Upper lobe of left lung (tissue), 6 donors: Measurements from ENCODE around the gene RNF214. TPM values are rescaled to one million over a fixed set of nuclear protein-coding genes. Genes with fewer than 3 reads are reported as not detected.
A peak's percentile ranks its signal among the peaks of the same experiment; 100 is the strongest.

Experiments
- ATAC-seq, 2 donors: fragments of 200-7000 bp; cut with Tn5 transposase; one replicate each; pipeline ENCODE4 v1.9.1; 2022; ENCODE audit warnings: mild to moderate bottlenecking in 2 of 2, moderate library complexity in 2 of 2; ENCODE audit not compliant: low FRiP score in 2 of 2
- DNase-seq, 2 donors: peaks; one replicate each; pipeline ENCODE4 v3.0.0-alpha.2; 2019 to 2020
- H3K27ac ChIP-seq, 4 donors: fragments of 200-600 bp; sonication (generic); one replicate each; pipeline ENCODE4 v1.5.1; 2016 to 2019
- H3K27me3 ChIP-seq, 4 donors: fragments of 200-600 bp; sonication (generic); one replicate each; pipeline ENCODE4 v1.5.1; 2017 to 2019
- H3K36me3 ChIP-seq, 4 donors: fragments of 200-600 bp; sonication (generic); one replicate each; pipeline ENCODE4 v1.5.1; 2016 to 2019
- H3K4me1 ChIP-seq, 4 donors: fragments of 200-600 bp; sonication (generic); one replicate each; pipeline ENCODE4 v1.5.1; 2018 to 2019
- H3K4me3 ChIP-seq, 4 donors: fragments of 200-600 bp; sonication (generic); one replicate each; pipeline ENCODE4 v1.5.1; 2017 to 2019; ENCODE audit warnings: mild to moderate bottlenecking in 2 of 4, moderate library complexity in 1 of 4
- H3K9me3 ChIP-seq, 4 donors: fragments of 200-600 bp; sonication (generic); one replicate each; pipeline ENCODE4 v1.5.1; 2018 to 2019
- EP300 ChIP-seq, 4 donors: sonication (generic); formaldehyde crosslinking; IDR thresholded peaks; one replicate each; pipeline ENCODE4 v1.5.1; 2017; ENCODE audit warnings: antibody characterized with exemption in 4 of 4, control low read depth in 2 of 4
- POLR2A ChIP-seq, 4 donors: fragments of 450-650 bp; IDR thresholded peaks; one replicate each; pipeline ENCODE4 v1.5.1; 2016 to 2017; ENCODE audit warnings: antibody characterized with exemption in 4 of 4, mild to moderate bottlenecking in 2 of 4
- POLR2AphosphoS5 ChIP-seq, 2 donors: sonication (generic); formaldehyde crosslinking; IDR thresholded peaks; one replicate each; pipeline ENCODE4 v1.5.1; 2017; ENCODE audit warnings: antibody characterized with exemption in 2 of 2
- WGBS, 2 donors: methylation state at CpG; one replicate each; pipeline ENCODE4 v1.1.5; 2017 to 2018; 5-methylcytosine and 5-hydroxymethylcytosine counted together
- total RNA-seq, 6 donors: library from RNA; depleted of rRNA in 4 of 6; stranded (reverse); fragments of >200 nt in 4 of 6; gene quantifications; one replicate each; pipeline versions ENCODE4 v1.1.0 to v1.2.1, GENCODE V29; 2016 to 2021
- TF ChIP-seq, protein P1 (sequence below), 6 experiments: fragments of 450-650 bp in 4 of 6; fragments of 200-600 bp in 2 of 6; sonication (generic) in 2 of 6; IDR thresholded peaks; one replicate each; pipeline ENCODE4 v1.5.1; 2016 to 2019; ENCODE audit warnings: antibody characterized with exemption in 6 of 6
- donor health status: DM: no; HTN: no; CAD: no; lungs with moderate emphysema.
- donor health status: DM: no; HTN: yes; CAD: no; lungs with severe emphysema.

RNF214 gene
- total RNA-seq, 6 donors from 2014 or later, result 9.0 to 24.1 (median 19.8) TPM

DNA sequence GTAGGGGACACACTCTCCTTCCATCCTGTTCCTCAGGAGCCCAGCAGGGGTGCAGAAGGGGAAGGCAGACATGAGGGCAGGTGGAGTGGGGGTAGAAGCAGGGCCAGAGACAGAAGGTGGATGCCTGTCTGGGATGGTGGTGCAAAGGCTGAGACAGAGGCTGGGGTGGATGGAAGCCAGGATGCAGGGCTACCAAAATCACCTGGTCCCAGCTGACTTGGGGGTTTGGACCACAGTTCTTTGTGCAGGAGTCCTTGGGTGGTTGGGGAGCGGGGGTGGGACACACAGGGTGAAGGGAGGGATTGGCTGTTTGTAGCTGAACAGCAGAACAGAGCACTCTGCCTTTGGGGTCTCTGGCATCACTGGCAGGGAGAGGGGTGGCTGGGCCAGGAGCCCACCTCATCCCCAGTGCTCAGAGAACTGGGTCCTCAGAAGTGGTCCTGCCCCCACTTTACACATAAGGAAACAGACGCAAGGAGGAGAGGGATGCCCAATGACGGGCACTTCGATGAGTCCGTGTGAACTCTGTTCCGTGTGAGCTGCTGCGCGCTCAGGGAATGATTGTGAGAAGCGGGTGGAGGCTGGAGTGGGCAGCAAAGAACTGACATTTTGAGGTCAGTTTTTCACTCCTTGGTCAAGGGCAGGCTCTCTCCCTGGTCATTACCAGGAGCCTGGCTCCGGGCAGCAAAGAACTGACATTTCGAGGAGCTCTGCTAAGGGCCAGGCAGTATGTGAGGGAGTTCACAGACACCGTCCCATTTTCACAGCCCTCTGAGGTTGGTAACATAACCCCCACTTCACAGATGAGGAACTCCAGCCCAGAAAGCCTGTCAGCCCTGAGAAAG lies 31.4 kb upstream of the RNF214 start:
- Histone ChIP-seq H3K9me3 (no peaks in the 10 kb centered on the region), H3K36me3 (peaks cover 0 to 42% (median 26%) of the 10 kb centered on the region in 4 donors), H3K4me1 (peaks cover 7 to 30% (median 19%) of the 10 kb centered on the region in 4 donors), H3K4me3 (peak overlapping the region in 3 of 4 donors; percentile 39 to 44 (median 40)), H3K27me3 (no peaks in the 10 kb centered on the region), H3K27ac (peak overlapping the region; percentile 60 to 81 (median 74))
- no peak for TF ChIP-seq POLR2AphosphoS5 (IDR thresholded peaks at IDR 0.05)
- TF ChIP-seq EP300 (IDR thresholded peaks at IDR 0.05), result no peak
- TF ChIP-seq POLR2A (IDR thresholded peaks at IDR 0.05), result no peak
- DNase-seq (no peak), ATAC-seq (no peak)
- 80 to 90% methylated on average over 12 of the region's 12 CpGs for WGBS, 2 donors

DNA sequence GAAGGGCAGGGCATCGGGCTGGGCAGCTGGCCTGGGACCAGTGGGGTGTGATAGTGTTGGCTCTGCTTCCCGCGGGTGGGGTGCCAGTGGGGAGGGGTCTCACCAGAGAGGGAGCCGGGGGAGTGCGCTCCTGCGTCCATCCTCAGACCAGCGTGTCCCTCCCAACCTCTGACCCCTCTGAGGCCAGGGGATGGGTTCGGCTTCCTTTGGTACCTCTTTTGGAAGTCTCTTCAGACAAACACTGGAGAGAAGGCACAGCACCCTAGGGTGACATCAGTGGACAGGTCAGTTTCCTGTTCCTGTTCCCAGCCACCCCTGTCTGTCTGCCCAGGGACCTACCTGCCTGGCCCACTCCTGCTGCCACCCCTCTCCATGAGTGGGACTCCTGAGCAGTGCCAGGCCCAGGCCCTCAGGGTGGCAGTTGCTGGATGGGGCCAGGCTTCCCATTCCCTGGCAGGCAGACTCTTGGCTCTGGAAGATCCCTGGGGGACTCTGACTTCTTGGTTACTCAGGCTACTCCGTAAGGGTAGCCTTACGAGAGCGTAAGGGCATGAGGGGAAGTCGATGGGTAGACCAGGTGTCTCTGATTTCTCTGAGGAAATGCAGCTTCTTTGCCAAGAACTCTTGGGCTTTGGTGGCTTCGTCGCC lies 30.7 kb upstream of the RNF214 start:
- TF ChIP-seq EP300 (IDR thresholded peaks at IDR 0.05) (no peak), POLR2A (IDR thresholded peaks at IDR 0.05) (no peak), POLR2AphosphoS5 (IDR thresholded peaks at IDR 0.05) (no peak)
- TF ChIP-seq, protein P1, sequence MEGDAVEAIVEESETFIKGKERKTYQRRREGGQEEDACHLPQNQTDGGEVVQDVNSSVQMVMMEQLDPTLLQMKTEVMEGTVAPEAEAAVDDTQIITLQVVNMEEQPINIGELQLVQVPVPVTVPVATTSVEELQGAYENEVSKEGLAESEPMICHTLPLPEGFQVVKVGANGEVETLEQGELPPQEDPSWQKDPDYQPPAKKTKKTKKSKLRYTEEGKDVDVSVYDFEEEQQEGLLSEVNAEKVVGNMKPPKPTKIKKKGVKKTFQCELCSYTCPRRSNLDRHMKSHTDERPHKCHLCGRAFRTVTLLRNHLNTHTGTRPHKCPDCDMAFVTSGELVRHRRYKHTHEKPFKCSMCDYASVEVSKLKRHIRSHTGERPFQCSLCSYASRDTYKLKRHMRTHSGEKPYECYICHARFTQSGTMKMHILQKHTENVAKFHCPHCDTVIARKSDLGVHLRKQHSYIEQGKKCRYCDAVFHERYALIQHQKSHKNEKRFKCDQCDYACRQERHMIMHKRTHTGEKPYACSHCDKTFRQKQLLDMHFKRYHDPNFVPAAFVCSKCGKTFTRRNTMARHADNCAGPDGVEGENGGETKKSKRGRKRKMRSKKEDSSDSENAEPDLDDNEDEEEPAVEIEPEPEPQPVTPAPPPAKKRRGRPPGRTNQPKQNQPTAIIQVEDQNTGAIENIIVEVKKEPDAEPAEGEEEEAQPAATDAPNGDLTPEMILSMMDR (IDR thresholded peaks at IDR 0.05), result no peak
- peak overlapping the region; percentile 7 to 44 (median 40) for H3K4me3 ChIP-seq
- DNase-seq (peak in 1 of 2 donors; percentile 58), ATAC-seq (no peak)
- H3K27me3 ChIP-seq, result no peaks in the 10 kb centered on the region
- peak overlapping the region; percentile 45 to 81 (median 69) for H3K27ac ChIP-seq
- no peaks in the 10 kb centered on the region for H3K9me3 ChIP-seq
- H3K36me3 ChIP-seq, result peaks cover 0 to 37% (median 21%) of the 10 kb centered on the region in 4 donors
- peaks cover 7 to 30% (median 19%) of the 10 kb centered on the region in 4 donors for H3K4me1 ChIP-seq
- WGBS, 2 donors, result 47 to 81% methylated on average over 14 of the region's 14 CpGs

DNA sequence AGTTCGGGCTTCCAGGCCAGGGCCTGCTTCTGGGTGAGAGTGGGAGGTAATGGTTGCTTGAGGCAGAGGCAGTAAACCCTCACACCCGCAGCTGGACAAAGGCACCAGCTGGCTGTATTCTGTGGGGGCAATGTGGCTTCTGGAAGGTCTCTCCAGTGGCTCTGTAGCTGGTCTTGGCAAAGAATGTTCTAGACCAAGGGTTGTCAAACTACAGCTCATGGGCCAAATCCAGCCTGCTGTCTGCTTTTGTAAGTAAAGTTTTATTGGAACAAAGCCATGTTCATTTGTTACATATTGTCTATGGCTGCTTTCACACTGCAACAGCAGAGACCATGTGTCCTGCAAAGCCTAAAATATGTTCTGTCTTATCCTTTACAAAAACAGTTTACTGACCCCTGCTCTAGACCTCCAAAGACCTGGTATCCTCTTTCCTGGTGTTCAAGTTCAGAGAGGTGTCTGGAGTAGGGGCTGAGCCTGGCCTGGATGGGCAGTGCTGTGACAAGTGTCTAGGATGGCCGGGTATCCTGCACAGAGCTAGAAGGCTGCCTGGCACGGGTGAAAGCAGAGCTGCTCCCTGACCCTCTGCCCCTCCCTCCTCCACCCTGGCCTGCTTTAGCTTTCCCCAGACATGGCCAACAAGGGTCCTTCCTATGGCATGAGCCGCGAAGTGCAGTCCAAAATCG lies 29.9 kb upstream of the RNF214 start:
- Histone ChIP-seq H3K36me3 (peaks cover 0 to 36% (median 21%) of the 10 kb centered on the region in 4 donors), H3K9me3 (no peaks in the 10 kb centered on the region), H3K27ac (peak overlapping the region in 3 of 4 donors; percentile 68 to 81 (median 70)), H3K27me3 (no peaks in the 10 kb centered on the region), H3K4me3 (peak overlapping the region in 3 of 4 donors; percentile 14 to 44 (median 40)), H3K4me1 (peaks cover 7 to 30% (median 19%) of the 10 kb centered on the region in 4 donors)
- DNase-seq (no peak), ATAC-seq (no peak)
- WGBS, 2 donors, result 85 to 91% methylated on average over 5 to 6 of the region's 7 CpGs
- TF ChIP-seq POLR2AphosphoS5 (IDR thresholded peaks at IDR 0.05) (no peak), POLR2A (IDR thresholded peaks at IDR 0.05) (no peak), EP300 (IDR thresholded peaks at IDR 0.05) (no peak)
- TF ChIP-seq, protein P1 (IDR thresholded peaks at IDR 0.05), result no peak

DNA sequence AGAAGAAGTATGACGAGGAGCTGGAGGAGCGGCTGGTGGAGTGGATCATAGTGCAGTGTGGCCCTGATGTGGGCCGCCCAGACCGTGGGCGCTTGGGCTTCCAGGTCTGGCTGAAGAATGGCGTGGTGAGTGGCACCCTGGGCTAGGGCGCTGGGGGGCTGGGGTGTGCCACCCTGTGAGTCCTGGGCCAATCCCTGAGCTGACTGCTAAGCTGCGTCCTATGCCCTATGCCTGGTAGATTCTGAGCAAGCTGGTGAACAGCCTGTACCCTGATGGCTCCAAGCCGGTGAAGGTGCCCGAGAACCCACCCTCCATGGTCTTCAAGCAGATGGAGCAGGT lies 29.4 kb upstream of the RNF214 start:
- H3K4me3 ChIP-seq, result peak overlapping the region in 2 of 4 donors; percentile 2 to 44

More for the DNA sequence above, 29.4 kb upstream of the RNF214 start:
- Histone ChIP-seq H3K27ac (peak overlapping the region in 3 of 4 donors; percentile 34 to 81 (median 70)), H3K9me3 (no peaks in the 10 kb centered on the region), H3K4me1 (peaks cover 6 to 26% (median 17%) of the 10 kb centered on the region in 4 donors), H3K36me3 (peaks cover 0 to 36% (median 21%) of the 10 kb centered on the region in 4 donors), H3K27me3 (no peaks in the 10 kb centered on the region)
- no peak for ATAC-seq
- DNase-seq, result peak in 1 of 2 donors; percentile 50
- no peak for TF ChIP-seq POLR2A (IDR thresholded peaks at IDR 0.05)
- no peak for TF ChIP-seq EP300 (IDR thresholded peaks at IDR 0.05)
- TF ChIP-seq, protein P1 (IDR thresholded peaks at IDR 0.05), result no peak
- TF ChIP-seq POLR2AphosphoS5 (IDR thresholded peaks at IDR 0.05), result no peak
- WGBS, 2 donors, result 95 to 100% methylated on average over 6 to 8 of the region's 10 CpGs
